Stimulated activated CD8-positive, alpha-beta memory T cell treated with anti-CD3 and anti-CD28 coated beads, Interleukin-7, amount 100 ng/mL, for 1 hour (primary cell): ENCODE data around the gene ZPBP2.
A peak's percentile ranks its signal among the peaks of the same experiment; 100 is the strongest.
"Not testable (repeated sequence)": the region's sequence is repeated elsewhere in the genome, so short reads cannot be mapped to it uniquely, and the experiment has no call there.

Experiments used
- DNase-seq, 2 donors: peaks; one replicate each; pipeline ENCODE4 v3.0.0-alpha.2; 2020; ENCODE audit warnings: low read depth in 2 of 2

The ZPBP2 gene

DNA sequence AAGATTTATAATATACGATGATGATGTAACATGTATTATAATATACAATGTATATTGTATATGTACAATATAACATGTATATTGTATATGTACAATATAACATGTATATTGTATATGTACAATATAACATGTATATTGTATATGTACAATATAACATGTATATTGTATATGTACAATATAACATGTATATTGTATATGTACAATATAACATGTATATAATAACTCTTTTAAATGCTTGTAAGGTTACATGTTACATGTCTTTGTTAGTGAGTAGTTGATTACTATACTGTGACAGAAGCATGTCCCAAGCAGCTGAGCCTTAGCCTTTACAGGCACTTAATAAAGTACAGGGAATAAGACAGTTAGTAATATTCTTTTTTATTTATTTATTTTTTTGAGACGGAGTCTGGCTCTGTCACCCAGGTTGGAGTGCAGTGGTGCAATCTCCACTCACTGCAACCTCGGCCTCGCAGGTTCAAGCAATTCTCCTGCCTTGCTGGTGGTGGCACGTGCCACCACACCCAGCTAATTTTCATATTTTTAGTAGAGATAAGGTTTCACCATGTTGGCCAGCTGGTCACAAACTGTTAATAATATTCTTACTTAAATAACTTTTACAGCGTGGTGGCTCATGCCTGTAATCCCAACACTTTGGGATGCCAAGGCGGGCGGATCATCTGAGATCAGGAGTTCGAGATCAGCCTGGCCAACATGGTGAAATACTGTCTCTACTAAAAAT is 11.9 kb upstream of the ZPBP2 start:
- not testable (repeated sequence) for DNase-seq

GRCh38 chr17:39861235-39861634 is 6.8 kb upstream of the ZPBP2 start:
- DNase-seq = no peak

DNA sequence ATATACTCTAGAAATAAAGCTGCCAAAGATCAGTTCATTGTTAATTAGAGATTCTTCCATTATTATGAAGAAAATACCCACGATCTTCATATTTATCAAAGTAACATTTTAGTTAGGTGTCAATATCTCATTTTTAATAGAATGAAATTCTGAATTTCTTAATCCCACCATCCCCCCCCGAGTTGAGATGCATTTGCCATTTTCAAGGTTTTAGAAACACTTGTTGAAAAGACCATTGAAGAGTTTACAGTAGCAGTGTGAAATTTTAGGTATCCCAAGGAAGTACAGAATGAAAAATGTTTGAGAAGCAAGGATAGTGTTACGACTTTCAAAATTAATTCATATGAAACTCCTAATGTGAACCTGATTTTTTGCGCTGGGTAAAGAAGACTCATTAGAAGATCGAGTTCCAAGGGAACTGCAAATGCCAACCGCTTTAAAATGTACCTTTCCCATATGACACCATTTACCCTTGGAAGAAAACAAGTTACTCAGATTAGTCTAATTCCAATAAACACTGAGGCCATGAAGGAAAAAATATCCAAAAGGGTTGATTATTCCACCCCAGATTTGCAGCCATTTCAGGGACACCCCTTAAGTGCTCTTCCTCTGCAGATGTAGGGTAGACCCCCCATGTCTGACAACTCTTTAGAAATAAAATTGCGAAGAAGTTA is 4.6 kb upstream of the ZPBP2 start:
- no peak for DNase-seq

GRCh38 chr17:39863918-39864746 is 3.9 kb upstream of the ZPBP2 start, which contains the start of gene IKZF3:
IKZF3 (minus strand) TSS chr17:39864312; CDS start chr17:39864126, 186 bp downstream.
- DNase-seq = peak; percentile 53 to 60

DNA sequence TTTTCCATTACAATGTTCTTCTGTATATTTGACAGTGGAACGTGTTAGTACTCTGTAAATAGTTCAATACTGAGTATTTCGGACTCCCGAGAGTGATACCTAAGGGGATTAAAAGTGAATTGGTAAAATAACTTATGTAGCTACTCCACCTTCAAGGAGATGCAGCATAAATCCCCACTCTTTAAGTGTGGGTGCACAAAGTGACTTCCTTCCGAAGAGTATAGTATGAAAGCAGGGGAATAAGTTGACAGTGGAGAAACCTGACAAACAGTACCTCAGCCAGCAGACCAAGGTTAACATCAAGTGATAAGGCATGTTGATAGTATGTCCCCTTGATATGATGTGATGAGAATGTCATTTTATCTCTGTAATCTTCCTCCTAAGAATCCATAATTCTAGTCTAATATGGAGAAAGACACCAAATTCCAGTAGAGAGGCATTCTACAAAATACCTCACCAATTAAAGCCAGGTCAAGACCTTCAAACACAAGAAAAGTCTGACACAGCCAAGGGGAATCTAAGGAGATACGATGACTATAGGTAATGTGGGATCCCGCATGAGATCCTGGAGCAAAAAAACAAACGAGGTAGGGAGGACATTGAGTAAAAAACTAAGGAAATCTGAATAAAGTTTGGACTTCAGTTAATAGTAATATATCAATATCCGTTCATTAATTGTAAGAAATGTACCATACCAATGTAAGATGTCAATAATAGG is 1.8 kb upstream of the ZPBP2 start:
- no peak for DNase-seq

DNA sequence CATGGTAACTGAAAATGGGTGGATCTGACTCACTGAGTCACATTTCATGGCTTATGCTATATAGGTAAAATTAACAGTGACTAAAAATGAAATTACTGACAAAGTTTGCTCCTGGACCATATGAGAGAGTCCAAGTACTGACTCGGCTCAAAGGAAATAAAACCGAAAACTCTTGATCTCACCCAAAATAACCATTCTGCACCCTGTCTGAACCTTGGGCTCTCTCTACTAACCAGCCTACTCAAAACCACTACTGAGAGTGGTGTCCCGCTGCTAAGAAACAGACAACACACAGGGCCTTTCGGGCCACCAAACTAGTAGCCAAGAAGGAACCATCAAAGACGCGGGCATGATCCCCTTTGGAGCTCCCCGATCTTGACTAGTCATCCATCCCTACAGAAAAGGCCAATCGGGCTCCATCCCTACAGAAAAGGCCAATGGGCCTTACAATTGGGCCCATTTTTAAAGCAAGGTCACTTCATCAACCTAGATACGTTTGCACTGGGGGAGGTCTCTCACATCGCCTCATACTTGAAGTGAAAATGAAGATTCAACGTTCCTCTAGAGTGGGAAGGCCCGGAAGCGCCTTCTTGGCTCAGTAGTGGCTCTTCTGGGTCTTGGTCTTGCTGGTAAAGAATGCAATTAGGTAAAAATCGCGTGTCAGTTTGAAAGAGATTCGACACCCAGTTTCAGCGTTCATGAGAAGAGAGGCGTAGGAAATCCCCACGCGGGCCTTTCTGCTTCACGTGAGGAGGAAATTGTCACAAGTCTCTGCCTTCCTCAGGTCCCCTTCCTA is 720 bp upstream of the ZPBP2 start:
- DNase-seq = peak in 1 of 2 donors; percentile 21

DNA sequence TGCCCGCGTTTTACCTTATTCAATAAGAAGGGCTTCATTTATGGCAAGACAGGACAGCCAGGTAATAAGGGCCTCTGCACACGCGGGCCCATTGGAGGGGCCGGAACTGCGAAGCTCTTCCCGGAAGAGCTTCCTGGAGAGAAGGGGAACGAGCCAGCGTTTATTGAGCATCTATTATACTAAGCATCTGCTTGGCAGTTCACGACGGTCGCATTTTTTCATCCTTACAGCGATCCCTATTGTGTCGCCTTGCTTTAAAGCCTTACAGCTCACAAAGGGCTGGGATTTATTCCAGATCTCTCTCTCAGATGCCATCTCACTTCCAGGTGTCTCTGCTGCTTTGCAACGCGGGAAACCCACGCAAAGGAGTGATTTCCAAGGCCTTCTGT is 546 bp downstream of the ZPBP2 start:
- DNase-seq = no peak

DNA sequence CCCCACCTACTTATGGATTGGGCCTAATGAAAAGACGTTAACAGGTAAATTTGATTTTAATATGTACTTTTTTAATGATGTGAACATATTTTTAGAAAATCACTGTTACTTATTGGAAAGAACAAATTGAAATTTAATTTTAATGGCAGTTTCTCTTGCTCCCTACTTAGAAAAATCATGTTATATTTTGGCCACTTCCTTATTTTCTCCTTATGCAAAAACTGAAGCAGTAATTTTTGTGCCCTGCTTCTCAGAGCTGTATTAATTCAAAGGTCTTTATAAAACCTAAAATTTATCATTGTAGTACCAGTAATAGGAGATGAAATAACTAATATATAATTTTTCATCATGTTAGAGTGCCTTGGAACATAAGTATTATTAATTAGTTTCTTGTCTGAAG is 2.8 kb downstream of the ZPBP2 start:
- DNase-seq = no peak

GRCh38 chr17:39871801-39872200 is 3.8 kb downstream of the ZPBP2 start:
- DNase-seq = no peak

GRCh38 chr17:39872751-39873150 is 4.7 kb downstream of the ZPBP2 start:
- no peak for DNase-seq

- not testable (repeated sequence) for DNase-seq
These were observed 18.1 kb downstream of the ZPBP2 start for GRCh38 chr17:39886102-39886501.

GRCh38 chr17:39887078-39887477 is 19.1 kb downstream of the ZPBP2 start:
- no peak for DNase-seq

GRCh38 chr17:39889200-39889599 is 21.2 kb downstream of the ZPBP2 start:
- no peak for DNase-seq

DNA sequence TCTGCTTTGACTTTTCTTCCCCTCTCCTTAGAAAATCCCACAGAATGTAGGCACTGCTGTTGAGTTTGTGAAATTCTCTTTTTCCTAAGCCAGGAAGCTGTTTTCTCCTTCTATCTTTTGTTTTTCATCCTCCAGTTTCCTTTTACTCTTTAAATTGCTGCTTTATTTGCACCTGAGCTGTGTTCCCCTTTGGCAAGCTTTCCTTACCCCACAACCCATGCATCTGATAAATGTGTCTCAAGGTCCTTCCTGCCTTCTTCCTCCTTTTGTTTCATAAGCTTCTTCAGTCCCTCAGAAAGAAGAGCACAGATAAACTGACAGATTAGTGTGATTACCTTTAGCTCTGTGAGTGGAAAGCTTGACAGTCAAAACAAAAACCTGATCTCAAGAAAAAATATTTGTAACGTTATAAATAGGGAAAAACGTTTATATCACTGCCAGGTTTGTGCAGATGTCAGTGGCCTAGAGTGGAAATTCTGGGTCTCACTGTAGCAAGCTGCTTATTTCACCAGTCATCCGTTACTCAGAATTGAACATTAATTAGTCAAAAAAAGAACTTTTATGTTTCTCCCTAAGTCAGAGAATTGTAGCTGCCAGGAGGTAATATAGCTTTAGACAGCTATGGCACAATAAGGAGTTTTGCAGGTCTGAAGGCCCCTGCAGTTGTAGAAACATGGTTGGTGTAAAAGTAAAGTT is 26.8 kb downstream of the ZPBP2 start:
- DNase-seq = no peak

- no peak for DNase-seq
These were observed 30.1 kb downstream of the ZPBP2 start for GRCh38 chr17:39898088-39898487.

GRCh38 chr17:39899215-39899614 is 31.2 kb downstream of the ZPBP2 start:
- no peak for DNase-seq

DNA sequence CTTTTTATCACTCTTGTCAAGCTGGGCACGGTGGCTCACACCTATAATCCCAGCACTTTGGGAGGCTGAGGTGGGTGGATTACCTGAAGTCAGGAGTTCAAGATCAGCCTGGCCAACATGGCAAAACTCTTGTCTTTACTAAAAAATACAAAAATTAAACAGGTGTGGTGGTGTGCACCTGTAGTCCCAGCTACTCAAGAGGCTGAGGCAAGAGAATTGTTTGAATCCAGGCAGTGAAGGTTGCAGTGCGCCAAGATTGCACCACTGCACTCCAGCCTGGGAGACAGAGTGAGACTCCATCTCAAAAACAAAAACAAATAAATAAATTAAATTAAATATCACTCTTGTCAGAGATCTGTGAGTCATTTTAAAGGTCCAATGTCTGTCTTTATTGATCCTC is 34.0 kb downstream of the ZPBP2 start:
- not testable (repeated sequence) for DNase-seq

GRCh38 chr17:39903158-39903884 is 35.3 kb downstream of the ZPBP2 start:
- no peak for DNase-seq

DNA sequence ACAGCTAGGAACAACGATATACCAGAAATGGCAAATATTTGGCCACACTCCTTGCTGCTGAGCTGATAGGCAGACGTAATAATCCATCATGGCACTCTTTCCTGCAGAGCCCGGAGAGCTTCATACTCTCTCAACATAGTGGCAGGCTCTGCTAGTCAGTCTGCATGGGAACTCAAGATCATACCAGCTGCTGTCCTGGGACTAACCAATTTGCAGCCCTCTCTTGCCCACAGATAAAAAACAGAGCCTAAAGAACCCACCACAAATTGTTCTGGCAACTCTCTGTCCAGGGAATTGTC is 36.9 kb downstream of the ZPBP2 start:
- no peak for DNase-seq

DNA sequence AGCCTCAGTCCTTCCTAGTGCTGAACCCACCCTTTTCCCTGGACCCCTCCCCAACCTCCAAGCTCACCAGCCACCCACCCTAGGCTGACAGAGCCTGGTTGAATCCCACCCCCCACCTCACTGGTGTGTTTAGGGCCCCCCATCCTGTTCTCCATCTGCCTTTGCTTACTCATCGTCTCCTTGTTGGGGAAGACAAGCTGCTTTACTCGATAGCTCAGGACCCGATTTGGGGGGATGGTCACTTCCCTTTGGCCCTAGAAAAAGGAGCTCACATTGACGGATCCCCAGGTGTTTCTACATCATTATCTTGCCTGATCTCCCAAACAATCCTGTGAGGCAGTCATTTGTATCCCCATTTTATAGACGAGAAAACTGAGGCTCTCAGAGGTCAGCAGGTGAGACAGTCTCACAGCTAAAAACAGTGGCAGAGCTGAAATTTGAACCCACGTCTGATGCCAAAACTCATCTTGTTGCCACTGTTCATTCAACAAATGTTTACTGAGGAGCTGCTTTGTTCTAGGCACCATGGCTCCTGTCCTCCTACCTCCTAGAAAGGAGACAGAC is 40.9 kb downstream of the ZPBP2 start:
- no peak for DNase-seq
